Hypothalamus (tissue), 51 donors: ENCODE results near the gene BNIP2.
"Not testable (repeated sequence)": the region's sequence is repeated elsewhere in the genome, so short reads cannot be mapped to it uniquely, and the experiment has no call there.

ENCODE experiments used
- DNase-seq, 51 donors: peaks; one replicate each; lab custom pipeline; 2025; lab: John Stamatoyannopoulos, UW

Gene BNIP2

GRCh38 chr15:59642351-59642750, 46.8 kb downstream of the BNIP2 start:
- DNase-seq, result no peak

- not testable (repeated sequence) for DNase-seq
Observed at GRCh38 chr15:59637507-59637906, 51.6 kb downstream of the BNIP2 start.

DNA sequence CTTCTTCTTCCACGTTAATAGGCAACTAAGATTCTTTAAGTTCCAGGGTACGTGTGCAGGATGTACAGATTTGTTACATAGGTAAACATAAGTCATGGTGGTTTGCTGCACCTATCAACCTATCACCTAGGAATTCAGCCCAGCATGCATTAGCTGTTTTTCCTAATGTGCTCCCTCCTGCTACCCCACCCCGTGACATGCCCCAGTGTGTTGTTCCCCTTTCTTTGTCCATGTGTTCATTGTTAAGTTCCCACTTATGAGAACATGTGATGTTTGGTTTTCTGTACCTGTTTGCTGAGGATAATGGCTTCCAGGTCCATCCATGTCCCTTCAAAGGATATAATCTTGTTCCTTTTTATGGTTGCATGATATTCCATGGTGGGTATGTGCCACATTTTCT, 52.9 kb downstream of the BNIP2 start:
- DNase-seq, result no peak

GRCh38 chr15:59632714-59633113, 56.4 kb downstream of the BNIP2 start:
- DNase-seq, result no peak

GRCh38 chr15:59622289-59622688, 66.8 kb downstream of the BNIP2 start:
- DNase-seq, result no peak

- DNase-seq, result no peak
Observed at GRCh38 chr15:59618406-59618805, 70.7 kb downstream of the BNIP2 start.

DNA sequence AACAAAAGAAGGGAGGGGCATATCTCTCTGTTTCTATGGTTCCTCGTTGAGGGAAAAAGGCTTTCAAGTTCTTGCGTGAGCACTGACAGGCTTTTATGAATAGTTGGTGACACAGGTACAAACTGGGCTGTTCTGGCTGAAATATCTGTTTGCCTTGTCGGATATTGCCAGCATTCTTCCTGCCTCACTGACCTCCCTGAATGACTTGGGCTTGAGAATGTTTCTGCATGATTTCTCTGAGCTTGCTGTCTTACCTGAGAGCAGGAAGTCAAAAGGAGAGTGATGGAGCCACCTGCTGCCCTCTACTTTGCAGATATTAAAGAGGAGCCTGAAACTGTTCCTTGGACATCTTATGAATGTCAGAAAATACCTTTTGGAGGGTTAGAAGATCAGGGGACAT, 72.7 kb downstream of the BNIP2 start:
- no peak for DNase-seq

DNA sequence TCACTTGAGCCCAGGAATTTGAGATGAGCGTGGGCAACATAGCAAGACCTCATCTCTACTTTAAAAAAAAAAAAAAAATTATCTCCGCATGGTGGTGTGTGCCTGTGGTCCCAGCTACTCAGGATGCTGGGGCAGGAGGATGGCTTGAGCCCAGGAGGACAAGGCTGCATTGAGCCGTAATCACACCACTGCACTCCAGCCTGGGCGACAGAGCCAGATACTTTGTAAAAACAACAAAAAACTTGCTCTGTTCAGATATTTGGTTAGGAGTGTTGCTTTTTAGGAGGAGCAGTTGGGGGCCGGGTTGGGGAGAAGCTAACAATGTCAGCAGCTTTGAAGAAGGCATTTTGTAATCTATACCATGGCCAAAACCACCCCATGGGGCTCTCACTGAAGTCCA, 73.5 kb downstream of the BNIP2 start:
- no peak for DNase-seq

DNA sequence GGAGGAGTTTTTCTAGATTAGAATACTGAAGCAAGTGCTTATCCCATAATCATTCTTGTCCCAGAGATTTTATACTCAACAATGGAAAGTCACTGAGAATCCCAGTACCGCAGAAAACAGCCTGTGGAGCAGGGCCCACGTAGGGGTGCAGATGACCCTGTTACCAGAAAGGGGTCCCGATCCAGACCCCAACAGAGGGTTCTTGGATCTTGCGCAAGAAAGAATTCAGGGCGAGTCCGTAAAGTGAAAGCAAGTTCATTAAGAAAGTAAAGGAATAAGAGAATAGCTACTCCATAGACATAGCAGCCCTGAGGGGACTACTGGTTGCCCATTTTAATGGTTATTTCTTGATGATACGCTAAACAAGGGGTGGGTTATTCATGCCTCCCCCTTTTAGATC, 75.0 kb downstream of the BNIP2 start:
- no peak for DNase-seq

- DNase-seq, result no peak
Observed at GRCh38 chr15:59611276-59612260, 77.6 kb downstream of the BNIP2 start, which contains the start of gene GCNT3. TSS of gene GCNT3 (plus strand) at chr15:59611783. CDS start at chr15:59618239, 6,456 bp downstream.

DNA sequence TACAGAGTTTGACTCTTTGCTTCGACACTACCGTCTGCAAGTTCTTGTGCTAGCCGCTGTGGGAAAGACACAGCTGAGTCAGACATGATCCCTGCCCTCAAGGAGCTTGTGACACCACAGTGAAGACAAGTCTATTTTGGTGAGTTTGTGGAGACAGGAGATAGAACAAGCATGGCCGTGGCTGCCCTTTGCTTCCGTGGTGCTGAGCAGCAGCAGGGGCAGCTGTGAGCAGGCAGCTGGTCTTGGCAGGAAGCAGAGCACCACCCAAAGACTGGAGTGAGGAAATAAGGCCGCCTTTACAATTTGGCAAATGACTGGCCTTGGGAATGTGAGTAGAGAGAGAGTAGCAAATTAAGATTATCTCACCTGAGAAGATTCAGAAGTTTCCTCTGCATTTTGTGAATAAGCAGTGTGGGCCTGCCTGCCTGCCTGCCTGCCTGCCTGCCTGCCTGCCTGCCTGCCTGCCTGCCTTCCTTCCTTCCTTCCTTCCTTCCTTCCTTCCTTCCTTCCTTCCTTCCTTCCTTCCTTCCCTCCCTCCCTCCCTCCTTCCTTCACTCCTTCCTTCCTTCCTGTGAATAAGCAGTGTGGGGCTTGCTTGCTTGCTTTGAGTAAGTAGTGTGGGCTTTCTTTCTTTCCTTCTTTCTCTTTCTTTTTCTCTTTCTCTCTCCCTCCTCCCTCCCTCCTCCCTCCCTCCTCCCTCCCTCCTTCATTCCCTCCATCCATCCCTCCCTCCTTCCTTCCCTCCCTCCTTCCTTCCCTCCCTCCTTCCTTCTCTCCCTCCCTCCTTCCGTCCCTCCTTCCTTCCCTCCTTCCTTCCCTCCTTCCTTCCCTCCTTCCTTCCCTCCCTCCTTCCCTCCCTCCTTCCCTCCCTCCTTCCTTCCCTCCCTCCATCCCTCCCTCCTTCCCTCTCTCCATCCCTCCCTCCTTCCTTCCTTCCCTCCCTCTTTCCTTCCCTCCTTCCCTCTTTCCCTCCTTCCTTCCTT, 79.1 kb downstream of the BNIP2 start:
- DNase-seq, result no peak
